Measurements from ENCODE around the gene CD79A.

GRCh38 chr19:41879670-41880328 lies 2.7 kb downstream of the CD79A start:
- TF ChIP-seq CTCF (IDR thresholded peaks at IDR 0.05) = no peak
- TF ChIP-seq POLR2AphosphoS5 (IDR thresholded peaks at IDR 0.05) = no peak
- TF ChIP-seq POLR2A (IDR thresholded peaks at IDR 0.05) = no peak

Data from sigmoid colon (tissue), 4 donors.